ENCODE results near the gene B3GNT4.
A peak's percentile ranks its signal among the peaks of the same experiment; 100 is the strongest.
"Not testable (repeated sequence)": the region's sequence is repeated elsewhere in the genome, so short reads cannot be mapped to it uniquely, and the experiment has no call there.

The B3GNT4 gene

GRCh38 chr12:122172262-122172939 is 31.1 kb upstream of the B3GNT4 start:
- Histone ChIP-seq H3K4me1 (ENCODE audit: control insufficient read depth, insufficient read depth, low read length) (no peaks in the 10 kb centered on the region), H3K9ac (ENCODE audit: low read length) (no peak overlapping the region), H3K27me3 (replicated peaks; ENCODE audit: control insufficient read depth, insufficient read depth, low read length) (peaks cover 13% of the 10 kb centered on the region), H3K36me3 (ENCODE audit: control insufficient read depth, insufficient read depth, low read length, severe bottlenecking) (no peaks in the 10 kb centered on the region), H3K4me3 (ENCODE audit: low read length) (no peak overlapping the region), H3K9me3 (ENCODE audit: control insufficient read depth, low read length) (no peaks in the 10 kb centered on the region)
- DNase-seq (ENCODE audit: low read depth) = no peak

DNA sequence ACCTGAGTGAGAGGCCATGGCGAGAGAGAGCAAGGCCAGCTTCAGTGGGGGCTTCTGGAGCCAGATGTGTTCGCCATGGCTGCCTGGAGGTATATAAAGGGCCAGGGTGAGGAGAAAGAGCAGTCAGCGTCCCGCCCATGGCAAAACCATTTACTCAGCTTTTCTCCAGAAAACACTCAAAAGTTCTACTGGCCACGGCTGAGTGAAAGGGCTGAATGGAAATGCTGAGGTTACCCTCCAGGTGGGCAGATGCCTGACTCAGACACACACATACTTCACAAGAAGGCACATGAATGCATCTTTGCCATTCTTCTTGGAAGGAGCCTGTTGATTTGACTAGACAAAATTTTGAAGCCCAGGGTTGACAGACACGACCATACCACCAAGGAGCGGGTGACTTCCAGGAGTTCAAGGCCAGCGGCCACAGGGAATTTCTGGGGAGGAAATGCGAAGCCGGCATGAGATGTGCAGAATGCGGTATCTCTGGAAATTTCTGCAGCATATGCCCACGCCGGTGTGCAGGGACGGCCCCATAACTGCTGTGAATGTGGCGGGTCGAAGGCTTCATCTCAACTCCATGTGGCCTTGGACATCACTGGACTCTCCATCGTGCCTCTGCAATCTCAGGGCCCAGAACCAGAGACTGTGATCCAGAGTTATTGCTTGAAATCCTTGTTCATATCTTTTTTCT is 29.2 kb upstream of the B3GNT4 start, which contains the start of gene IL31:
TSS of gene IL31 (minus strand) at position 67 of the 691 bp plus-strand sequence. CDS start at position 18, 49 bp downstream.
- peaks cover 9% of the 10 kb centered on the region for H3K27me3 ChIP-seq (replicated peaks; ENCODE audit: control insufficient read depth, insufficient read depth, low read length)
- no peak within 1 kb of the TSS for H3K4me3 ChIP-seq (ENCODE audit: low read length)
- H3K9me3 ChIP-seq (ENCODE audit: control insufficient read depth, low read length) = no peaks in the 10 kb centered on the region
- no peaks in the 10 kb centered on the region for H3K4me1 ChIP-seq (ENCODE audit: control insufficient read depth, insufficient read depth, low read length)
- no peak within 1 kb of the TSS for H3K9ac ChIP-seq (ENCODE audit: low read length)
- H3K36me3 ChIP-seq (ENCODE audit: control insufficient read depth, insufficient read depth, low read length, severe bottlenecking) = no peaks in the 10 kb centered on the region
- no peak for DNase-seq (ENCODE audit: low read depth)

GRCh38 chr12:122176473-122176872 is 27.0 kb upstream of the B3GNT4 start:
- H3K9ac ChIP-seq (ENCODE audit: low read length); H3K4me1 ChIP-seq (ENCODE audit: control insufficient read depth, insufficient read depth, low read length); DNase-seq (ENCODE audit: low read depth); H3K9me3 ChIP-seq (ENCODE audit: control insufficient read depth, low read length); H3K27me3 ChIP-seq (replicated peaks; ENCODE audit: control insufficient read depth, insufficient read depth, low read length); H3K36me3 ChIP-seq (ENCODE audit: control insufficient read depth, insufficient read depth, low read length, severe bottlenecking); H3K4me3 ChIP-seq (ENCODE audit: low read length): not testable (repeated sequence)

DNA sequence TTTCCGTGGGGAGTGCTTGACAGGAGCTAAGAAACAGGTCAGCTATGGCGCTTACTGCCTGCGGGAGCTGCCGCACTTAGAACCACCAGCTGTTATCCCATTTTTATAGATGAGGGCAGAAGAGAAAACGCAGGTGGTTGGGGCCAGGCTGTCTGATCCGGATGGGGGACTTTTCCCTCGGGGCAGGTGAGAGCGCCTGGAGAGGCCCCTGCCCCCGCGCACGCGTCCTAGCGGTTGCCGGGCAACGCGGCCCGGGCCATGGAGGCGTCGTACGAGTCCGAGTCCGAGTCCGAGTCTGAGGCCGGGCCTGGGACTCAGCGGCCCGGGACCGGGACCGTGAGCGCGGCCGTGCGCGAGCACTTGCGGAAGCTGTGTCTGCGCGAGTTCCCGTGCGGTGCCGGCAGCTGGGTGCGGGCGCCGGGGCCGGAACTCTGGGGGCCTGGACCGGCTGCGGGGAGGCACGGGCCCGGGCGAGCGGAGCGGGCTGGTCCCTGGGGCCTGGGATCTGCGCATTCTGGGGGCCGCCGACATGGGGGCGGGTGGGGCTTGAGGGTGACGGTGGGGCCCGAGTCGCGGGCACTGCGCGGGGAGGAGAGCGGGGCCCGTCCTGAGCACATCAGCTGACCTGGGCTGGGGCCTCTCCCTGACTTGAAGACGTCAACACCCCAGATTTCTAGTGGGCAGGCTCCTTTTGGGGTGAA is 20.5 kb upstream of the B3GNT4 start, which contains the start of gene LRRC43:
TSS of gene LRRC43 (plus strand) at position 237 of the 701 bp plus-strand sequence. CDS start at position 259, 22 bp downstream.
- Histone ChIP-seq H3K4me3 (ENCODE audit: low read length) (peak within 1 kb of the TSS; percentile 80), H3K36me3 (ENCODE audit: control insufficient read depth, insufficient read depth, low read length, severe bottlenecking) (no peaks in the 10 kb centered on the region), H3K27me3 (replicated peaks; ENCODE audit: control insufficient read depth, insufficient read depth, low read length) (no peaks in the 10 kb centered on the region), H3K4me1 (ENCODE audit: control insufficient read depth, insufficient read depth, low read length) (peaks cover 5% of the 10 kb centered on the region), H3K9ac (ENCODE audit: low read length) (peak within 1 kb of the TSS; percentile 77), H3K9me3 (ENCODE audit: control insufficient read depth, low read length) (no peaks in the 10 kb centered on the region)
- peak; percentile 34 for DNase-seq (ENCODE audit: low read depth)

- H3K9me3 ChIP-seq (ENCODE audit: control insufficient read depth, low read length) = no peaks in the 10 kb centered on the region
- H3K4me3 ChIP-seq (ENCODE audit: low read length) = peak overlapping the region; percentile 80
- DNase-seq (ENCODE audit: low read depth) = no peak
Observed at GRCh38 chr12:122183588-122183940, 19.9 kb upstream of the B3GNT4 start.

DNA sequence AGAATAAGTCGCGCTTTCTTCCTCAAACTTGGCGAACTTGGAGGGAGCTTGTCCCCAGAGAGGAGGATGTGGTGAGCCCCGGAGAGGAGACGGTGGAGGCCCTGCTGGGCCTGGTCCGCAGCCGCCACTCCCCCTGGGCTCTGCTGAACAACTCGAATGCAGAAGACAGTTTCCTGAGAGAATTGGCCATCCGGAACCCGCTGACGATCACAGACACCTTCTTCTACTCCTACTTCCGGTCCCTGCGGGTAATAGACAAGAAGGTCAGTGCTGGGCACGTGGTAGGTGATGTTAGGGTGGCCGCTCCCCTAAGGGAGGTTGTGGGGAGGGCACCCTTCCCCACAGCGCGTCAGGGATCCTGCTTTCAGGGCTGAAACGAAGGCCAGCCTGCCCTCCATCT is 19.0 kb upstream of the B3GNT4 start:
- no peak overlapping the region for H3K9ac ChIP-seq (ENCODE audit: low read length)
- no peaks in the 10 kb centered on the region for H3K36me3 ChIP-seq (ENCODE audit: control insufficient read depth, insufficient read depth, low read length, severe bottlenecking)
- no peak for DNase-seq (ENCODE audit: low read depth)
- peaks cover 5% of the 10 kb centered on the region for H3K4me1 ChIP-seq (ENCODE audit: control insufficient read depth, insufficient read depth, low read length)
- no peak overlapping the region for H3K4me3 ChIP-seq (ENCODE audit: low read length)
- H3K27me3 ChIP-seq (replicated peaks; ENCODE audit: control insufficient read depth, insufficient read depth, low read length) = peaks cover 3% of the 10 kb centered on the region
- H3K9me3 ChIP-seq (ENCODE audit: control insufficient read depth, low read length) = no peaks in the 10 kb centered on the region

More at GRCh38 chr12:122183588-122183940, 19.9 kb upstream of the B3GNT4 start:
- H3K27me3 ChIP-seq (replicated peaks; ENCODE audit: control insufficient read depth, insufficient read depth, low read length) = no peaks in the 10 kb centered on the region
- peak overlapping the region; percentile 77 for H3K9ac ChIP-seq (ENCODE audit: low read length)
- no peaks in the 10 kb centered on the region for H3K36me3 ChIP-seq (ENCODE audit: control insufficient read depth, insufficient read depth, low read length, severe bottlenecking)
- peaks cover 5% of the 10 kb centered on the region for H3K4me1 ChIP-seq (ENCODE audit: control insufficient read depth, insufficient read depth, low read length)

DNA sequence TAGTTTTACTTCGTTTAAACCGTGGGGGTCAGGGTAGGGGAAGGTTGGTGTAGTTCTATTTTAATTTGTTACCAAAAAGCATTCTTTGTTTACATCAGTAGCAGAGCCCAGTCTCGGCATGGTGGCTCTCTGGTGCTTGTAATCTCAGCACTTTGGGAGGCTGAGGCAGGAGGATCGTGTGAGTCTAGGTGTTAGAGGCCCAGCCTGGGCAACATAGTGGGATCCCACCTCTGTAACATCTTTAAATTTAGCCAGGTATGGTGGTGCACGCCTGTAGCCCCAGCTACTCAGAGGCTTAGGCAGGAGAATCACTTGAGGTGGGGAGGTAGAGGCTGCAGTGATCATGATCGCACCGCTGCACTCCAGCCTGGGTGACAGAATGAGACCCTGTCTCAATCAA is 18.4 kb upstream of the B3GNT4 start:
- peaks cover 5% of the 10 kb centered on the region for H3K4me1 ChIP-seq (ENCODE audit: control insufficient read depth, insufficient read depth, low read length)
- no peak overlapping the region for H3K4me3 ChIP-seq (ENCODE audit: low read length)
- H3K9ac ChIP-seq (ENCODE audit: low read length) = no peak overlapping the region
- H3K27me3 ChIP-seq (replicated peaks; ENCODE audit: control insufficient read depth, insufficient read depth, low read length) = peaks cover 3% of the 10 kb centered on the region
- no peaks in the 10 kb centered on the region for H3K36me3 ChIP-seq (ENCODE audit: control insufficient read depth, insufficient read depth, low read length, severe bottlenecking)
- DNase-seq (ENCODE audit: low read depth) = no peak
- no peaks in the 10 kb centered on the region for H3K9me3 ChIP-seq (ENCODE audit: control insufficient read depth, low read length)

DNA sequence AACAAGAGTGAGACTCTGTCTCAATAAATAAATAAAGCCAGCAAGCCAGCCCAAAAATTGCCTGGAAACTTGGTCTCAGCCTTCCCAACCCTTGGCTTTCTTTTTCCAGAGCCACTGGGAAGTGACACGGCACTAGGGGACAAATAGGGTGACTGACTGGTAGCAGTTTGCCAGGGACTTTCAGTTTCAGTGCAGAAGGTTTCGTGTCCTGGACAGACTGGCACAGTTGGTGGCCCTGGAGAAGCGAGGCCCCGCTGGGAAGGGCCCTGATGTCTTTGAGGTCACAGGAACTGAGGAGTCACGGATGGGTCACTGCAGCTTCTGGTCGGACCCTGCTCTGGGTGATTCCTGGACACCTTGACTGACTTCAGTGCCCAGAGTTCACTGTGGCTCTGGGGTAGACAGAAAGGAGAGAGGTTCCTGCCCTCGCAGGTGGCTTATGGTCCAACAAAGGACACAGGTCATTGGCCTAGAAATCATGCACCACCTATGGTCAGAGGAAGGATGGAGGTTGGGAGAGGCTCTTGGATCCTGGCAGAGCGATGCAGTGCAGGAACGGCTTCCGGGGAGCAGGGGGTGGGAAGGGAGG is 17.9 kb upstream of the B3GNT4 start:
- DNase-seq (ENCODE audit: low read depth) = no peak
- peaks cover 1% of the 10 kb centered on the region for H3K4me1 ChIP-seq (ENCODE audit: control insufficient read depth, insufficient read depth, low read length)
- H3K9ac ChIP-seq (ENCODE audit: low read length) = no peak overlapping the region
- H3K4me3 ChIP-seq (ENCODE audit: low read length) = no peak overlapping the region
- no peaks in the 10 kb centered on the region for H3K36me3 ChIP-seq (ENCODE audit: control insufficient read depth, insufficient read depth, low read length, severe bottlenecking)
- peaks cover 3% of the 10 kb centered on the region for H3K27me3 ChIP-seq (replicated peaks; ENCODE audit: control insufficient read depth, insufficient read depth, low read length)
- H3K9me3 ChIP-seq (ENCODE audit: control insufficient read depth, low read length) = no peaks in the 10 kb centered on the region

- no peak for DNase-seq (ENCODE audit: low read depth)
- no peaks in the 10 kb centered on the region for H3K4me1 ChIP-seq (ENCODE audit: control insufficient read depth, insufficient read depth, low read length)
- no peaks in the 10 kb centered on the region for H3K9me3 ChIP-seq (ENCODE audit: control insufficient read depth, low read length)
- H3K36me3 ChIP-seq (ENCODE audit: control insufficient read depth, insufficient read depth, low read length, severe bottlenecking) = no peaks in the 10 kb centered on the region
- H3K27me3 ChIP-seq (replicated peaks; ENCODE audit: control insufficient read depth, insufficient read depth, low read length) = peaks cover 6% of the 10 kb centered on the region
- H3K9ac ChIP-seq (ENCODE audit: low read length) = no peak overlapping the region
- H3K4me3 ChIP-seq (ENCODE audit: low read length) = no peak overlapping the region
Observed at GRCh38 chr12:122187466-122187865, 16.0 kb upstream of the B3GNT4 start.

DNA sequence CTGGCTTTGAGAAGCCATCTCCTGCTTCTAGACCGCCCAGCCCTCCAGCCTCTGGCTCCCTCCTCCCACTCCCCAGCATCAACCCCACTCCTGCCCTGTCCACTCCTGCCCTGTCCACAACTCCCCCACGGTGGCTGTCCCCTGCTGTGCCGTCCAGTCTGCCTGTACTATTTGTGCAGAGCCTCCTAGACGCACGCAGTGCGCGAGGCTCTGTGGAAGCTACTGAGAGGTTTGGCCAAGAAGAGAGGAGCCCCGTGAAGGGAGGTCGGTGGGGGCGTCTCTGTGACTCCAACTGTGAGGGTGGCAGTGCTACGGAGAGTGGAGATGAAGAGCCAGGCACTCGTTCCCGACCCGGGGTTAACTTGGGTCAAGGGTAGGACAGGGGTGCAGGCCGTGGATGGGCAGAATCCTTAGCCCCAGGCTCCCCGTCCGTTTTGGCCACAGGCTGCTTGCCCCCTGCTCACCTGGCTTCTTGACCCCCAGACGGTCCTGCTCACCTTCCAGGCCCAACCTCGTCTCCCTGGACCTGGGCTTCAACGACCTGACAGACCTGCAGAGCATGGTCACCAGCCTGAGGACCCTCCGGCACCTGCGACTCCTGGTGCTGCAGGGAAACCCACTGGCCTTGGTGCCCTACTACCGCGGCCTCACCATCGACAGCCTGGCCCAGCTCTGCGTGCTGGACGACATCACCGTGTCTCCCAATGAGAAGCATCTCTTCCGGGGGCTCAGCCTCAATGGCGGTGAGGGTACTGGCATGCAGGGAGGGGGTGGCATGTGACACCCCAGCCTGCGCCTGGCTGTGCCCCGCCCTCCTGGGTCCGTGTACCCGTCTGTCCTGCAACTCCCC is 13.7 kb upstream of the B3GNT4 start:
- Histone ChIP-seq H3K9ac (ENCODE audit: low read length) (no peak overlapping the region), H3K9me3 (ENCODE audit: control insufficient read depth, low read length) (peaks cover 3% of the 10 kb centered on the region), H3K27me3 (replicated peaks; ENCODE audit: control insufficient read depth, insufficient read depth, low read length) (peaks cover 10% of the 10 kb centered on the region), H3K4me1 (ENCODE audit: control insufficient read depth, insufficient read depth, low read length) (no peaks in the 10 kb centered on the region), H3K4me3 (ENCODE audit: low read length) (no peak overlapping the region), H3K36me3 (ENCODE audit: control insufficient read depth, insufficient read depth, low read length, severe bottlenecking) (no peaks in the 10 kb centered on the region)
- no peak for DNase-seq (ENCODE audit: low read depth)
